ENCODE data around the gene SLC14A1.

The SLC14A1 gene

GRCh38 chr18:45777393-45777792 lies 53.4 kb downstream of the SLC14A1 start:
- H3K79me2 ChIP-seq (ENCODE audit: insufficient read depth, low read length): no peaks in the 10 kb centered on the region

DNA sequence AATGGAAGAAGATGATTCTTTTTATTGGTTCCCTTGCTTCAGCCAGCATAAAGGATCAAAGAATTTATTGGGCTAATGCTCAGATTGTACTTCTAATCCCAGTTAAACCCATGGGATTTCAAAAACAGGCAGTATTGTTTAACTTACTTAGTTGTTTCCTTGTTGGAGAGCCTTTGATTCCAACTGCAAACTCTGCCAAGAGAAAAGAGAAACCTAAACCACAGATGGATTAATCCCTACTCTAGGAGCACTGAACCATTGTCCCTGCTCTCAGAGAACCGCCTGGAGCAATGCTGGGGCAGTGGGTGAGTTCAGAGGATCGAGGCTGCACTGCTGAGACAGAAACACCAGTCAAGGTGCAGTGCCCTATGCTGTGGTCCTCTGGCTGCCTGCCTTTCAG lies 56.6 kb downstream of the SLC14A1 start:
- H3K9me3 ChIP-seq (ENCODE audit: insufficient read depth, low read depth, low read length): no peaks in the 10 kb centered on the region
- peaks cover 21% of the 10 kb centered on the region for H3K4me1 ChIP-seq (ENCODE audit: insufficient read depth, low read length, poor library complexity, severe bottlenecking)
- H3K27me3 ChIP-seq (ENCODE audit: insufficient read depth, low read length, poor library complexity, severe bottlenecking): no peaks in the 10 kb centered on the region
- H3K9me2 ChIP-seq (replicated peaks; ENCODE audit: low read depth, low read length): no peaks in the 10 kb centered on the region
- H3K9ac ChIP-seq (ENCODE audit: low read depth, low read length, poor library complexity, severe bottlenecking): no peak overlapping the region
- no peaks in the 10 kb centered on the region for H3K79me2 ChIP-seq (ENCODE audit: insufficient read depth, low read length)
- H3F3A ChIP-seq (ENCODE audit: low read depth): 0 out of 2 replicates have a peak, but pooled peaks cover 3% of the 10 kb centered on the region
- H2AFZ ChIP-seq (ENCODE audit: low read length): no peak overlapping the region
- no peaks in the 10 kb centered on the region for H3K36me3 ChIP-seq (ENCODE audit: insufficient read depth, low read length)
- TF ChIP-seq CTCF (conservative IDR thresholded peaks at IDR 0.05; ENCODE audit: low read length) (no peak), EZH2phosphoT487 (IDR thresholded peaks at IDR 0.05; ENCODE audit: borderline replicate concordance) (no peak)
- H3K4me2 ChIP-seq (ENCODE audit: low read depth, low read length, poor library complexity, severe bottlenecking): no peak overlapping the region
- H4K20me1 ChIP-seq (ENCODE audit: insufficient read depth, low read length, poor library complexity, severe bottlenecking): no peaks in the 10 kb centered on the region
- H3K4me3 ChIP-seq (ENCODE audit: low read length, poor library complexity, severe bottlenecking): no peak overlapping the region

More at GRCh38 chr18:45777393-45777792, 53.4 kb downstream of the SLC14A1 start:
- H3K27me3 ChIP-seq (ENCODE audit: insufficient read depth, low read length, poor library complexity, severe bottlenecking): no peaks in the 10 kb centered on the region
- no peak for TF ChIP-seq EZH2phosphoT487 (IDR thresholded peaks at IDR 0.05; ENCODE audit: borderline replicate concordance)
- no peak for TF ChIP-seq CTCF (conservative IDR thresholded peaks at IDR 0.05; ENCODE audit: low read length)
- no peaks in the 10 kb centered on the region for H4K20me1 ChIP-seq (ENCODE audit: insufficient read depth, low read length, poor library complexity, severe bottlenecking)
- H3F3A ChIP-seq (ENCODE audit: low read depth): peaks cover 6% of the 10 kb centered on the region; the same call in 1 of the 2 replicates
- no peak overlapping the region for H3K9ac ChIP-seq (ENCODE audit: low read depth, low read length, poor library complexity, severe bottlenecking)
- H3K4me2 ChIP-seq (ENCODE audit: low read depth, low read length, poor library complexity, severe bottlenecking): no peak overlapping the region
- H3K4me1 ChIP-seq (ENCODE audit: insufficient read depth, low read length, poor library complexity, severe bottlenecking): peaks cover 34% of the 10 kb centered on the region
- H3K36me3 ChIP-seq (ENCODE audit: insufficient read depth, low read length): no peaks in the 10 kb centered on the region
- no peak overlapping the region for H2AFZ ChIP-seq (ENCODE audit: low read length)
- H3K9me3 ChIP-seq (ENCODE audit: insufficient read depth, low read depth, low read length): no peaks in the 10 kb centered on the region
- no peak overlapping the region for H3K4me3 ChIP-seq (ENCODE audit: low read length, poor library complexity, severe bottlenecking)
- no peaks in the 10 kb centered on the region for H3K9me2 ChIP-seq (replicated peaks; ENCODE audit: low read depth, low read length)

- Histone ChIP-seq H3K9ac (ENCODE audit: low read depth, low read length, poor library complexity, severe bottlenecking) (no peak overlapping the region), H3K4me3 (ENCODE audit: low read length, poor library complexity, severe bottlenecking) (no peak overlapping the region), H3K79me2 (ENCODE audit: insufficient read depth, low read length) (no peaks in the 10 kb centered on the region), H2AFZ (ENCODE audit: low read length) (no peak overlapping the region), H3K27me3 (ENCODE audit: insufficient read depth, low read length, poor library complexity, severe bottlenecking) (no peaks in the 10 kb centered on the region), H3K4me2 (ENCODE audit: low read depth, low read length, poor library complexity, severe bottlenecking) (no peak overlapping the region), H3K36me3 (ENCODE audit: insufficient read depth, low read length) (no peaks in the 10 kb centered on the region), H3K9me2 (replicated peaks; ENCODE audit: low read depth, low read length) (no peaks in the 10 kb centered on the region), H3F3A (ENCODE audit: low read depth) (no peaks in the 10 kb centered on the region), H4K20me1 (ENCODE audit: insufficient read depth, low read length, poor library complexity, severe bottlenecking) (no peaks in the 10 kb centered on the region), H3K9me3 (ENCODE audit: insufficient read depth, low read depth, low read length) (no peaks in the 10 kb centered on the region), H3K4me1 (ENCODE audit: insufficient read depth, low read length, poor library complexity, severe bottlenecking) (peaks cover 14% of the 10 kb centered on the region)
- TF ChIP-seq EZH2phosphoT487 (IDR thresholded peaks at IDR 0.05; ENCODE audit: borderline replicate concordance) (no peak), CTCF (conservative IDR thresholded peaks at IDR 0.05; ENCODE audit: low read length) (no peak)
Measured at GRCh38 chr18:45782662-45783061, 58.7 kb downstream of the SLC14A1 start.

Data from Loucy (cell line).